GM13977 (cell line): ENCODE measurements around the gene MSANTD1.

Source experiments
- DNase-seq: peaks from one replicate; pipeline ENCODE4 v3.0.0; 2012; ENCODE audit warnings: low spot score
- in situ Hi-C: fragments of 300-500 bp; cut with MboI; formaldehyde crosslinking; loops from one replicate; pipeline ENCODE4 v1.12.0; 2022; ENCODE audit warnings: low sequenced_read_pairs, low pct_unique_long_range_greater_than_20kb, mixed read lengths, inconsistent platforms; ENCODE audit not compliant: unreplicated experiment
- TF ChIP-seq, protein P1 (sequence below): IDR thresholded peaks from 2 replicates; pipeline ENCODE4 v1.5.1; 2012; ENCODE audit warnings: mild to moderate bottlenecking, control low read depth; ENCODE audit not compliant: insufficient read depth; ENCODE audit errors: extremely low read depth, missing control alignments

Gene MSANTD1

DNA sequence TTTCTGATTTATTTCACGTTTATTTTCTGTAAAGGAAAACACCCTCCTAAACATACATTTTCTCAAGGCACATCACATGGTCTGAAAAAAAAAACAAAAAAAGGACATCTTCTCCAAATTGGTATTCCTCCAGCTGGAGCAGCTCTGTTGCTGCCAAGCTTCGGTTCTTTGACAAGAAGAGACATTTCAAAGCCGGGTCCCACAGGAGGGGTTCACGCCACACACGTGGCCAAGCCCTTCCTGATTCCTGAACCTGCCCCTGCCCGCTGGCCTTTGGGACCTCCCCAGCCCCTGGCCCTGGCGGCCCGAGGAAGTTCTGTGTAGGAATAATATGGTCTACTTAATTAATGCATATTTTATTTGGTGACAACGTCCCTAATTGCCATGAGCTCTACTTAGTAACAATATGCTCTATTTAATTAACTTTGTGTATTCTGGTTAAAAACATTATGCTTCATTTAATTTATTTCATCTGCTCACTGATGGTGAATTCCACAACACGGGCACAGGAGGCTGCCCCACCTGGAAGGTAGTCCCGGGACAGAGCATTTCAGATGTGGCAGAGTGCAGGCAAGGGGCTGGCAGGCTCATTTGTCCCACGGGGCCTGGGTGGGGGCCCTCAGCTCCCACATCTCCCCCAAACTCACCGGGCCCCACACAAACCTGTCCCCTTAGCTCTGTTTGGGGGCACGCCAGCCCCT, 38.5 kb downstream of the MSANTD1 start:
- DNase-seq = no peak
- in situ Hi-C loops = no loop called here
- TF ChIP-seq, protein P1, sequence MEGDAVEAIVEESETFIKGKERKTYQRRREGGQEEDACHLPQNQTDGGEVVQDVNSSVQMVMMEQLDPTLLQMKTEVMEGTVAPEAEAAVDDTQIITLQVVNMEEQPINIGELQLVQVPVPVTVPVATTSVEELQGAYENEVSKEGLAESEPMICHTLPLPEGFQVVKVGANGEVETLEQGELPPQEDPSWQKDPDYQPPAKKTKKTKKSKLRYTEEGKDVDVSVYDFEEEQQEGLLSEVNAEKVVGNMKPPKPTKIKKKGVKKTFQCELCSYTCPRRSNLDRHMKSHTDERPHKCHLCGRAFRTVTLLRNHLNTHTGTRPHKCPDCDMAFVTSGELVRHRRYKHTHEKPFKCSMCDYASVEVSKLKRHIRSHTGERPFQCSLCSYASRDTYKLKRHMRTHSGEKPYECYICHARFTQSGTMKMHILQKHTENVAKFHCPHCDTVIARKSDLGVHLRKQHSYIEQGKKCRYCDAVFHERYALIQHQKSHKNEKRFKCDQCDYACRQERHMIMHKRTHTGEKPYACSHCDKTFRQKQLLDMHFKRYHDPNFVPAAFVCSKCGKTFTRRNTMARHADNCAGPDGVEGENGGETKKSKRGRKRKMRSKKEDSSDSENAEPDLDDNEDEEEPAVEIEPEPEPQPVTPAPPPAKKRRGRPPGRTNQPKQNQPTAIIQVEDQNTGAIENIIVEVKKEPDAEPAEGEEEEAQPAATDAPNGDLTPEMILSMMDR = no peak

DNA sequence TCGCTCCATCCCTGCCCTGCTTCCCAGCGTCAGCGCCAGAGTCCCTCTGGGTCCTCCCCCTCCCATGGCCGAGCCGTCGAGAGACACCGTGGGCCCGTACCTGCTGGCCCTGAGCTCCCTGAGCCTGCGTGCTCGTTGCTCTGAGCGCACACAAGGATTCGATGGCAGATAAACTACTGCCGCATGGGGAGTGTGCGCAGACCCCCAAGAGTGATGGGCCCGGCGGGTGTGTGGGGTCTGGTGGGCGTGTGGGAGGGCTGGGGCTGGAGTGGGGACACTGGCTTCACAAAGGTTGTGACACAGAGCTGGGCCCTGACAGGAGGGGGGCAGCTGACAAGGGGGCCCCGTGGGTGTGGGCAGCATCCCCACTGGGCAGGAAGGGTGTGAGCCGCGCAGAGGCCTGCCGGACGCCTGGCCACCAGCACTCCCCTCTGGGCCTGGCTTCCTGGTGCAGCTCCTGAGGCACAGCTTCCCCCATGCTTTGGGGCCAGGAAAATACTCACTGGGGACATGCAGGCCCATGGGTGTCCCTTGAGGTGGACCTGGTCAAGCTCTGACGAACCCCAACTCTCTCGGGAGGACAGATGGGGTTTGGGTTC, 39.1 kb downstream of the MSANTD1 start:
- in situ Hi-C loops = no loop called here
- TF ChIP-seq, protein P1 = no peak
- DNase-seq = no peak

DNA sequence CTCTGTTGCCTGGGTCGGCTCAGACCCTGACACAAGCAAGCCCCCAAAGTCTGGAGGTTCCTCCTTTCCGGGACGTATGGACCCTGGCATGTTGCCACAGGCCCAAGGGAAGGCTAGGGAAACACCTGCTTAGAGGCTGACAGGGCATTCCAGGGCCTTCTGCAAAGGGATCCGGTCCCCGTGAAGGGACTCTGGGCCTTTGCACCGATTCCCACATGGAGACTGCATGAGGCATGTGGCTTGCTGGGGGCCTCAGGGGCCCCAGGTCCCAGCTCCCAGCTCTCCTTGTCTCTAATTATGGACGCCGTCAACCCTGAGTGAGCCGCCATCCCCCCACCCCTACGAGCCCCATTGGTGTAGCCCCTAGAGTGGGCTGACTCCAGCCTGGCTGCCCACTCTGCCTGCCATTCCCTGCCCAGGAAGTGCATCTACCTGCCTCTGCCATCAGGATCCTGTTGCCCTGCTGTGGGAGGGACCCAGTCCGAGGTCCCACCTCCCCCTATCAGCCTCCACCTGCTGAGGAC, 39.7 kb downstream of the MSANTD1 start:
- DNase-seq = no peak
- in situ Hi-C loops = no loop called here
- TF ChIP-seq, protein P1 = no peak

DNA sequence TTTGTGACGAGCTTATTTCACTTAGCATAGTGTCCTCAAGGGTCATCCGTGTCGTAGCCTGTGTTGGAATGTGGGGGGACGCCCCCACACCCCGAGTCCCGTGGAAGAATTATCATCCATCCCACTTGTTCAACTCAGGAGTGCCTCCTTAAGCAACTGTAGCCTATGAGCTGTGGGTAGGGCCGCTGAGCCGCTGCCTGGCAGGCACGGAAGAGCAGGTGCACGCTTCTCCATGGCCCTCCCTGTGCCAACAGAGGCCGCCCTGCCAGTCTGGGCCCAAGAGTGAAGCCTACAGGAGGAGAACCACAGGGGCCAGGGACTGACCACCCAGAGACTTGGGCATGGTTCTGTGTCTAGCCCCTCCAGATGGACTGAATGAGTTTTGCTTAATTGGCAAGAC, 41.5 kb downstream of the MSANTD1 start:
- in situ Hi-C loops = no loop called here
- TF ChIP-seq, protein P1 = no peak
- DNase-seq = no peak

DNA sequence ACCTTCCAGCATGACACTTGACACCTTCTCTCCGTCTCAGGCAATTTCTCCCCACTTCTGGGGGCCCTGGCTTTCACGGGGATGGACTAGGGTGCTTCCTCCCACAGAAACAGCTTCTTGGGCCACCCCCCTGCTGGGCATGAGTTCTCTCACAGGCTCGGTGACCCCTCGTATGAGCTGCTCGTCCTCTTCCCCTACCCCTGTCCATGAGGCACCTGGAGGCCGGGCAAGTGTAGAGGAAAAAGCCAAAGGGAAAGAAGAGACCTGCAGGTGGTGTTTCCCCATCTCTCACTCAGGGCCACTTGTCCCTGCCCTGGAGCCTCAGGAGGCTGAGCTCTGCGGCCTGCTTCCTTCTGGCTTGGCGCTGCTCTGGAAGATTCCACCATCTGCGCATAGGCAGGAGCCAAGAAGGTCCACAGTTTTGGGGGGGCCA, 41.9 kb downstream of the MSANTD1 start:
- TF ChIP-seq, protein P1 = no peak
- in situ Hi-C loops = no loop called here
- DNase-seq = no peak

DNA sequence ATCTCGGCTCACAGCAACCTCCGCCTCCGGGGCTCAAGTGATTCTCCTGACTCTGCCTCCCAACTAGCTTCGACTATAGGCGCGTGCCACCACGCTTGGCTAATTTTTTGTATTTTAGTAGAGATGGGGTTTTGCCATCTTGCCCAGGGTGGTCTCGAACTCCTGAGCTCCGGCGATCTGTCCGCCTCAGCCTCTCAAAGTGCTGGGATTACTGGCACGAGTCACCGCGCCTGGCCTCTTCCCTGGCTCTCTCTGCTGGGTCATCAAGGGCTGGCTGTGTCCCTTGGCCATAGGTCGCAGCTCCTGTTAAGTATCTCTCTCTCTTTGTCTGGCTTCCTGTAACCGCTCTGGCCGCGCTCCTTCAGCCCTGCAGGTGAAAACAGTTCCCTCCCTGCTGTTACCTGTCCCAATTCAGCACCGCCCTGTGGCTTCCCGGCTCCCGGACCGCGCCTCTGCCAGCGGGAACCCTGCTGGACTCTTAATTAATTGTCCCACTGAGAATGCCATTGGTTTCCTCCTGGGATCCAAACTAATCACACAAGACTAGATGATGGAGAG, 42.5 kb downstream of the MSANTD1 start:
- DNase-seq = no peak
- TF ChIP-seq, protein P1 = no peak
- in situ Hi-C loops = no loop called here
